Smooth muscle cell (in vitro differentiated cells): ENCODE measurements around the gene SELENOV. TPM values are rescaled to one million over a fixed set of nuclear protein-coding genes. Genes with fewer than 3 reads are reported as not detected.

ENCODE experiments used
- DNase-seq: peaks from one replicate; lab custom pipeline; 2025; ENCODE audit not compliant: unreplicated experiment; lab: John Stamatoyannopoulos, UW
- H2AFZ ChIP-seq: fragments of 200-600 bp; sonication (generic); 2 replicates; pipeline ENCODE4 v1.6.0; 2016; ENCODE audit warnings: antibody characterized with exemption, low read depth, mild to moderate bottlenecking
- H3F3A ChIP-seq: fragments of 200-600 bp; sonication (generic); 2 replicates; pipeline ENCODE4 v1.6.0; 2017; ENCODE audit warnings: antibody characterized with exemption, low read depth
- H3K27ac ChIP-seq: fragments of 200-600 bp; sonication (generic); 2 replicates; pipeline ENCODE4 v1.5.1; 2016; ENCODE audit warnings: low read depth, mild to moderate bottlenecking
- H3K27me3 ChIP-seq: fragments of 200-600 bp; sonication (generic); 2 replicates; pipeline ENCODE4 v1.6.1; 2016; ENCODE audit warnings: low read depth, mild to moderate bottlenecking
- H3K36me3 ChIP-seq: fragments of 200-600 bp; sonication (generic); 2 replicates; pipeline ENCODE4 v1.5.1; 2016; ENCODE audit warnings: low read depth
- H3K4me1 ChIP-seq: fragments of 200-600 bp; sonication (generic); 2 replicates; pipeline ENCODE4 v1.5.1; 2016; ENCODE audit warnings: low read depth
- H3K4me2 ChIP-seq: fragments of 200-600 bp; sonication (generic); 2 replicates; pipeline ENCODE4 v1.6.0; 2016; ENCODE audit warnings: mild to moderate bottlenecking
- H3K4me3 ChIP-seq: fragments of 200-600 bp; sonication (generic); 2 replicates; pipeline ENCODE4 v1.5.1; 2016; ENCODE audit warnings: mild to moderate bottlenecking
- H3K79me2 ChIP-seq: fragments of 200-600 bp; sonication (generic); 2 replicates; pipeline ENCODE4 v1.6.0; 2016; ENCODE audit warnings: low read depth, mild to moderate bottlenecking
- H3K9ac ChIP-seq: fragments of 200-600 bp; sonication (generic); 2 replicates; pipeline ENCODE4 v1.6.0; 2016; ENCODE audit warnings: low read depth
- H3K9me3 ChIP-seq: fragments of 200-600 bp; sonication (generic); replicated peaks from 2 replicates; pipeline ENCODE4 v1.5.1; 2016; ENCODE audit warnings: low read depth
- H4K20me1 ChIP-seq: fragments of 200-600 bp; sonication (generic); 2 replicates; pipeline ENCODE4 v1.6.0; 2016; ENCODE audit warnings: low read depth
- CTCF ChIP-seq: fragments of 200-600 bp; sonication (generic); IDR thresholded peaks from 2 replicates; pipeline ENCODE4 v1.5.1; 2017; ENCODE audit warnings: borderline replicate concordance, mild to moderate bottlenecking, antibody characterized with exemption; ENCODE audit not compliant: insufficient read depth, poor library complexity, severe bottlenecking
- WGBS: methylation state at CpG from one replicate; pipeline ENCODE4 v1.1.7; 2016; ENCODE audit warnings: low lambda C conversion rate; 5-methylcytosine and 5-hydroxymethylcytosine counted together
- polyA plus RNA-seq: library from polyadenylated mRNA; unstranded; fragments of >200 nt; fragmentation: Nextera tagmentation; extraction: Ambion mirVana; gene quantifications from 2 replicates; pipeline ENCODE4 v1.2.1, GENCODE V29; 2016
- total RNA-seq: library from RNA; depleted of rRNA; stranded (reverse); fragments of >200 nt; gene quantifications from 2 replicates; pipeline ENCODE4 v1.2.3, GENCODE V29; 2014

SELENOV gene
- total and polyA plus RNA-seq, 2 experiments from 2014 or later: not detected

- no peak for DNase-seq
- 19% methylated on average over 10 of the region's 10 CpGs for WGBS
- H4K20me1 ChIP-seq: peaks cover 16% of the 10 kb centered on the region
- H3K36me3 ChIP-seq: no peaks in the 10 kb centered on the region
- peaks cover 10% of the 10 kb centered on the region for H3K4me1 ChIP-seq
- peak overlapping the region; percentile 92 for H3K4me2 ChIP-seq
- H3K27ac ChIP-seq: no peak overlapping the region
- H3K27me3 ChIP-seq: no peaks in the 10 kb centered on the region
- no peaks in the 10 kb centered on the region for H3K9me3 ChIP-seq
- no peak for TF ChIP-seq CTCF
- peaks cover 21% of the 10 kb centered on the region for H3K79me2 ChIP-seq
- peaks cover 4% of the 10 kb centered on the region for H3F3A ChIP-seq
- H3K9ac ChIP-seq: no peak overlapping the region
- H3K4me3 ChIP-seq: peak overlapping the region; percentile 89
- H2AFZ ChIP-seq: peak overlapping the region; percentile 68
Observed at GRCh38 chr19:39540333-39540673, 25.4 kb downstream of the SELENOV start.

GRCh38 chr19:39542206-39542605, 27.3 kb downstream of the SELENOV start:
- Histone ChIP-seq H3K9ac (no peak overlapping the region), H3K79me2 (peaks cover 21% of the 10 kb centered on the region), H3K4me1 (peaks cover 10% of the 10 kb centered on the region), H3F3A (no peaks in the 10 kb centered on the region), H3K4me3 (no peak overlapping the region), H3K27ac (no peak overlapping the region), H3K27me3 (no peaks in the 10 kb centered on the region), H3K9me3 (no peaks in the 10 kb centered on the region), H2AFZ (no peak overlapping the region), H3K4me2 (no peak overlapping the region), H4K20me1 (peaks cover 16% of the 10 kb centered on the region), H3K36me3 (no peaks in the 10 kb centered on the region)
- 83% methylated on average over 2 of the region's 2 CpGs for WGBS
- TF ChIP-seq CTCF: no peak
- no peak for DNase-seq

GRCh38 chr19:39543477-39543857, 28.5 kb downstream of the SELENOV start:
- Histone ChIP-seq H3K79me2 (peaks cover 10% of the 10 kb centered on the region), H3F3A (no peaks in the 10 kb centered on the region), H3K27ac (no peak overlapping the region), H3K4me3 (no peak overlapping the region), H2AFZ (no peak overlapping the region), H3K4me2 (no peak overlapping the region), H3K27me3 (no peaks in the 10 kb centered on the region), H3K9me3 (no peaks in the 10 kb centered on the region), H3K4me1 (peaks cover 6% of the 10 kb centered on the region), H3K36me3 (no peaks in the 10 kb centered on the region), H4K20me1 (peaks cover 6% of the 10 kb centered on the region), H3K9ac (no peak overlapping the region)
- no peak for TF ChIP-seq CTCF
- WGBS: 79% methylated on average over 3 of the region's 3 CpGs
- no peak for DNase-seq

- no peak for DNase-seq
- Histone ChIP-seq H3K79me2 (peaks cover under 1% of the 10 kb centered on the region), H3K36me3 (no peaks in the 10 kb centered on the region), H4K20me1 (no peaks in the 10 kb centered on the region), H3K9ac (no peak overlapping the region), H3K4me3 (no peak overlapping the region), H3K9me3 (no peaks in the 10 kb centered on the region), H3K27ac (no peak overlapping the region), H3K4me1 (no peaks in the 10 kb centered on the region), H3K27me3 (no peaks in the 10 kb centered on the region), H3F3A (no peaks in the 10 kb centered on the region), H3K4me2 (no peak overlapping the region), H2AFZ (no peak overlapping the region)
- TF ChIP-seq CTCF: no peak
- 64% methylated on average over 7 of the region's 7 CpGs for WGBS
Observed at GRCh38 chr19:39544226-39544903, 29.4 kb downstream of the SELENOV start.
